GM23338 (cell line): ENCODE results near the gene SENP5. TPM values are rescaled to one million over a fixed set of nuclear protein-coding genes. Genes with fewer than 3 reads are reported as not detected.

Experiments used
- ATAC-seq: fragments of 200-7000 bp; cut with Tn5 transposase; 3 replicates; pipeline ENCODE4 v1.9.1; 2020
- DNase-seq: peaks from one replicate; pipeline ENCODE4 v3.0.0-alpha.2; 2015; ENCODE audit warnings: low spot score
- H2AFZ ChIP-seq: fragments of 200-600 bp; sonication (generic); 2 replicates; pipeline ENCODE4 v1.8.0; 2016; ENCODE audit warnings: antibody characterized with exemption, mild to moderate bottlenecking, moderate library complexity
- H3F3A ChIP-seq: fragments of 200-600 bp; sonication (generic); replicated peaks from 2 replicates; pipeline ENCODE4 v1.8.0; 2017; ENCODE audit warnings: antibody characterized with exemption, mixed run types, low read depth
- H3K27ac ChIP-seq: fragments of 200-600 bp; sonication (generic); 2 replicates; pipeline ENCODE4 v1.6.1; 2016; ENCODE audit warnings: low read depth
- H3K27me3 ChIP-seq: fragments of 200-600 bp; sonication (generic); 2 replicates; pipeline ENCODE4 v1.8.0; 2016; ENCODE audit warnings: mild to moderate bottlenecking, mixed run types, moderate library complexity; ENCODE audit not compliant: insufficient read depth
- H3K36me3 ChIP-seq: fragments of 200-600 bp; sonication (generic); 2 replicates; pipeline ENCODE4 v1.8.0; 2016; ENCODE audit warnings: mild to moderate bottlenecking; ENCODE audit not compliant: insufficient read depth
- H3K4me1 ChIP-seq: fragments of 200-600 bp; sonication (generic); 2 replicates; pipeline ENCODE4 v1.8.0; 2016; ENCODE audit warnings: mild to moderate bottlenecking, moderate library complexity; ENCODE audit not compliant: insufficient read depth
- H3K4me2 ChIP-seq: fragments of 200-600 bp; sonication (generic); 2 replicates; pipeline ENCODE4 v1.7.1; 2017; ENCODE audit warnings: mixed run types
- H3K4me3 ChIP-seq: fragments of 200-600 bp; sonication (generic); 2 replicates; pipeline ENCODE4 v1.6.1; 2016; ENCODE audit warnings: mixed run types
- H3K79me2 ChIP-seq: fragments of 200-600 bp; sonication (generic); replicated peaks from 2 replicates; pipeline ENCODE4 v1.8.0; 2017; ENCODE audit warnings: mild to moderate bottlenecking; ENCODE audit not compliant: insufficient read depth
- H3K9me2 ChIP-seq: fragments of 200-600 bp; sonication (generic); 2 replicates; pipeline ENCODE4 v1.8.0; 2017; ENCODE audit not compliant: insufficient read depth
- H4K20me1 ChIP-seq: fragments of 200-600 bp; sonication (generic); replicated peaks from 2 replicates; pipeline ENCODE4 v1.8.0; 2017; ENCODE audit warnings: mild to moderate bottlenecking; ENCODE audit not compliant: insufficient read depth
- H3K27ac Mint-ChIP-seq: 2 replicates; pipeline ENCODE4 v1.8.0; 2020; ENCODE audit warnings: inconsistent platforms, mild to moderate bottlenecking, moderate library complexity, mixed read lengths
- H3K27me3 Mint-ChIP-seq: 3 replicates; pipeline ENCODE4 v1.8.0; 2022; ENCODE audit warnings: low read depth, mild to moderate bottlenecking, moderate library complexity, mixed read lengths, inconsistent platforms; ENCODE audit not compliant: insufficient read depth, poor library complexity
- H3K36me3 Mint-ChIP-seq: 3 replicates; pipeline ENCODE4 v1.8.0; 2021; ENCODE audit warnings: low read depth, mild to moderate bottlenecking, inconsistent platforms, moderate library complexity, mixed read lengths
- H3K4me1 Mint-ChIP-seq: 3 replicates; pipeline ENCODE4 v1.8.0; 2020; ENCODE audit warnings: mild to moderate bottlenecking, inconsistent platforms, mixed read lengths
- H3K4me3 Mint-ChIP-seq: 3 replicates; pipeline ENCODE4 v1.8.0; 2021; ENCODE audit warnings: moderate library complexity, mild to moderate bottlenecking, inconsistent platforms, mixed read lengths
- H3K9me3 Mint-ChIP-seq: 3 replicates; pipeline ENCODE4 v1.8.0; 2020; ENCODE audit warnings: moderate library complexity, mild to moderate bottlenecking, inconsistent platforms, mixed read lengths
- CREB1 ChIP-seq: fragments of 250-450 bp; sonication (Bioruptor Pico); IDR thresholded peaks from 2 replicates; pipeline ENCODE4 v1.5.0; 2020; ENCODE audit warnings: low read depth, mild to moderate bottlenecking, moderate library complexity
- CTCF ChIP-seq, 2 experiments: fragments of 200-600 bp in 1 of 2; sonication (generic) in 1 of 2; conservative IDR thresholded peaks; 2 replicates each; pipeline versions ENCODE4 v1.5.1 to v1.6.1; 2016 to 2017; ENCODE audit warnings: antibody characterized with exemption in 2 of 2, low read depth in 2 of 2, mild to moderate bottlenecking in 2 of 2, moderate library complexity in 1 of 2
- ETS1 ChIP-seq: IDR thresholded peaks from 2 replicates; pipeline ENCODE4 v1.6.1; 2016; ENCODE audit warnings: antibody characterized with exemption
- EZH2 ChIP-seq: fragments of 200-600 bp; sonication (generic); IDR thresholded peaks from one replicate; pipeline ENCODE4 v1.8.0; 2017; ENCODE audit warnings: antibody characterized with exemption, mild to moderate bottlenecking, low read depth; ENCODE audit not compliant: unreplicated experiment
- JUNB ChIP-seq: IDR thresholded peaks from one replicate; pipeline ENCODE4 v1.6.1; 2016; ENCODE audit warnings: antibody characterized with exemption; ENCODE audit not compliant: unreplicated experiment
- NANOG ChIP-seq: IDR thresholded peaks from 2 replicates; pipeline ENCODE4 v1.6.1; 2016; ENCODE audit warnings: antibody characterized with exemption, borderline replicate concordance
- POLR2AphosphoS5 ChIP-seq: IDR thresholded peaks from 2 replicates; pipeline ENCODE4 v1.6.1; 2016; ENCODE audit warnings: antibody characterized with exemption, low read depth
- STAT1 ChIP-seq: IDR thresholded peaks from one replicate; pipeline ENCODE4 v1.6.1; 2016; ENCODE audit warnings: antibody characterized with exemption; ENCODE audit not compliant: unreplicated experiment
- ZNF114 ChIP-seq: fragments of 250-450 bp; sonication (Bioruptor Pico); IDR thresholded peaks from 2 replicates; pipeline ENCODE4 v1.5.0; 2020; ENCODE audit warnings: mild to moderate bottlenecking, moderate library complexity
- ZNF331 ChIP-seq: fragments of 250-450 bp; sonication (Bioruptor Pico); IDR thresholded peaks from 2 replicates; pipeline ENCODE4 v1.5.0; 2020; ENCODE audit warnings: low read depth, mild to moderate bottlenecking, moderate library complexity
- polyA plus RNA-seq: library from polyadenylated mRNA; unstranded; fragments of >200 nt; fragmentation: Nextera tagmentation; extraction: Ambion mirVana; gene quantifications from 2 replicates; pipeline ENCODE4 v1.2.1, GENCODE V29; 2016
- total RNA-seq: library from RNA; depleted of rRNA; stranded (reverse); fragments of >200 nt; shearing (Covaris generic); gene quantifications from 2 replicates; pipeline ENCODE4 v1.2.3, GENCODE V29; 2014
- TF ChIP-seq, protein P1 (sequence below): IDR thresholded peaks from one replicate; pipeline ENCODE4 v1.6.1; 2018; ENCODE audit warnings: antibody characterized with exemption; ENCODE audit not compliant: unreplicated experiment

SENP5 gene
- total and polyA plus RNA-seq, 2 experiments from 2014 or later: 12.2 to 34.3 TPM

GRCh38 chr3:196920733-196921132, 53.0 kb downstream of the SENP5 start (continued):
- no peak for TF ChIP-seq POLR2AphosphoS5
- TF ChIP-seq ETS1: no peak
- no peak for TF ChIP-seq ZNF114 (CRISPR knock-in tag)

DNA sequence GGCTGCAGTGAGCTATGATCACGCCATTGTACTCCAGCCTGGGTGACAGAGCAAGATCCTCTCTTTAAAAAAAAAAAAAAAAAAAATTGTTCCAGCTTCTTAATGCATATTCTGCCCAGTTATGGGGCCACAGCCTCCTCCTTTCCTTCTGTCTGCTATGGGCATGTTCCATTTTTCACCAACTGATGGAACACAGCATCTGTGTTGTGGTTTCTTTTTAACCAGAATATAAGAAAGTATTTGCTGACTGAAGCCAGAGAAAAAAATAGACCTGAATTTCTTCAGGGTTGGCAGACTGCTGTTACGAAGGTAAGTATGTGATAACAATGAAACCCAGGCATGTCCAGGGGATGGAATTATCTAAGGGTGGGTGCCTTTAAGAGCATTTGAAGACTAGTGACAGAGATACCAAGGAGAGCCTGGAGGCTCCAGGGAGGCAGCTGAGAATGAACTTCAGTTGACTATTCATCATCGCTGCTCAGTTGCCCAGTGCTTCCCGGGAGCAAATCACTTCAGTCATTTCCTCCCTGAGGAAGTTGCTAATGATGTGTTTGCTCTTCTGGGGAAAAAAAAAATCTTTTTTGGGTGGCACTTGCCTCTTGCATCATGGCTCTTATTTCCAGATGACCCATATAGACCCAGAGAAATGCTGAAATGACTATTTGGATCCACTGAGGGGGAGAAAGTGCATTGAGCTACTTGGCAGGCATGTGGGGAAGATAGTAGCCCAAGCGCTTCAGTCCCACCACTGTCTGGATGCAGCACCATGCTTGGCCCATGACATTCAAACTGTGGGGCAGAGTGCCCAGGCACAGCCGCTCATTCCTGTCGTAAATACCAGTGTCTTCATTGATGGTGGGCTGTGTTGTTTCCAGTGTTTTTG, 60.1 kb downstream of the SENP5 start:
- Histone ChIP-seq H3K4me1 (peaks cover 7% of the 10 kb centered on the region), H3K79me2 (no peaks in the 10 kb centered on the region), H2AFZ (no peak overlapping the region), H3K36me3 (peaks cover 4% of the 10 kb centered on the region; the same call in 1 of the 2 replicates), H3K4me3 (no peak overlapping the region), H3K9me2 (no peaks in the 10 kb centered on the region), H3K27ac (0 out of 2 replicates have a peak overlapping the region, but pooled peaks have one; percentile 21), H3F3A (no peaks in the 10 kb centered on the region), H3K27me3 (no peaks in the 10 kb centered on the region), H3K4me2 (0 out of 2 replicates have a peak overlapping the region, but pooled peaks have one; percentile 36), H4K20me1 (peaks cover 4% of the 10 kb centered on the region)
- no peak overlapping the region for H3K4me3 Mint-ChIP-seq
- no peaks in the 10 kb centered on the region for H3K9me3 Mint-ChIP-seq
- peaks cover 18% of the 10 kb centered on the region; the same call in 2 of the 3 replicates for H3K36me3 Mint-ChIP-seq
- H3K27ac Mint-ChIP-seq: no peak overlapping the region; the same call in 1 of the 2 replicates
- ATAC-seq (no peak), DNase-seq (no peak)
- peaks cover 10% of the 10 kb centered on the region for H3K4me1 Mint-ChIP-seq
- TF ChIP-seq CREB1 (CRISPR knock-in tag) (no peak), NANOG (no peak), EZH2 (no peak), CTCF (conservative IDR thresholded peaks at IDR 0.05; ENCODE audit: low read depth in 2 of 2) (no peak), JUNB (no peak), ETS1 (no peak), STAT1 (no peak), ZNF331 (CRISPR knock-in tag) (no peak), ZNF114 (CRISPR knock-in tag) (no peak)
- TF ChIP-seq, protein P1, sequence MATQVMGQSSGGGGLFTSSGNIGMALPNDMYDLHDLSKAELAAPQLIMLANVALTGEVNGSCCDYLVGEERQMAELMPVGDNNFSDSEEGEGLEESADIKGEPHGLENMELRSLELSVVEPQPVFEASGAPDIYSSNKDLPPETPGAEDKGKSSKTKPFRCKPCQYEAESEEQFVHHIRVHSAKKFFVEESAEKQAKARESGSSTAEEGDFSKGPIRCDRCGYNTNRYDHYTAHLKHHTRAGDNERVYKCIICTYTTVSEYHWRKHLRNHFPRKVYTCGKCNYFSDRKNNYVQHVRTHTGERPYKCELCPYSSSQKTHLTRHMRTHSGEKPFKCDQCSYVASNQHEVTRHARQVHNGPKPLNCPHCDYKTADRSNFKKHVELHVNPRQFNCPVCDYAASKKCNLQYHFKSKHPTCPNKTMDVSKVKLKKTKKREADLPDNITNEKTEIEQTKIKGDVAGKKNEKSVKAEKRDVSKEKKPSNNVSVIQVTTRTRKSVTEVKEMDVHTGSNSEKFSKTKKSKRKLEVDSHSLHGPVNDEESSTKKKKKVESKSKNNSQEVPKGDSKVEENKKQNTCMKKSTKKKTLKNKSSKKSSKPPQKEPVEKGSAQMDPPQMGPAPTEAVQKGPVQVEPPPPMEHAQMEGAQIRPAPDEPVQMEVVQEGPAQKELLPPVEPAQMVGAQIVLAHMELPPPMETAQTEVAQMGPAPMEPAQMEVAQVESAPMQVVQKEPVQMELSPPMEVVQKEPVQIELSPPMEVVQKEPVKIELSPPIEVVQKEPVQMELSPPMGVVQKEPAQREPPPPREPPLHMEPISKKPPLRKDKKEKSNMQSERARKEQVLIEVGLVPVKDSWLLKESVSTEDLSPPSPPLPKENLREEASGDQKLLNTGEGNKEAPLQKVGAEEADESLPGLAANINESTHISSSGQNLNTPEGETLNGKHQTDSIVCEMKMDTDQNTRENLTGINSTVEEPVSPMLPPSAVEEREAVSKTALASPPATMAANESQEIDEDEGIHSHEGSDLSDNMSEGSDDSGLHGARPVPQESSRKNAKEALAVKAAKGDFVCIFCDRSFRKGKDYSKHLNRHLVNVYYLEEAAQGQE: no peak
- peaks cover 1% of the 10 kb centered on the region for H3K27me3 Mint-ChIP-seq
